ENCODE data around the gene FAM114A1. TPM values are rescaled to one million over a fixed set of nuclear protein-coding genes. Genes with fewer than 3 reads are reported as not detected.
"Not testable (repeated sequence)": the region's sequence is repeated elsewhere in the genome, so short reads cannot be mapped to it uniquely, and the experiment has no call there.

The FAM114A1 gene
- total RNA-seq, 6 experiments from 2014 or later, result 55.3 to 88.9 (median 69.4) TPM

- no peaks in the 10 kb centered on the region for H3K9me3 ChIP-seq
- DNase-seq, result no peak
- intact Hi-C loops (cut with DNase I), result no loop called here
- TF ChIP-seq CTCF (IDR thresholded peaks at IDR 0.05) (no peak), POLR2A (IDR thresholded peaks at IDR 0.05) (no peak)
- 88% methylated on average over 4 of the region's 4 CpGs for WGBS (ENCODE audit: insufficient coverage, low coverage, low lambda C conversion rate, missing lambda C conversion rate)
- H3K27me3 ChIP-seq, result no peaks in the 10 kb centered on the region
- peaks cover 0 to 4% (median under 1%) of the 10 kb centered on the region in 4 donors for H3K4me1 ChIP-seq
- H3K4me3 ChIP-seq, result no peak overlapping the region
- ATAC-seq, result peak in 1 of 4 donors; percentile 20
- peaks cover 5 to 81% (median 40%) of the 10 kb centered on the region in 4 donors for H3K36me3 ChIP-seq
- no peak overlapping the region for H3K27ac ChIP-seq
These were observed 43.7 kb downstream of the FAM114A1 start for GRCh38 chr4:38911257-38911656.

- Histone ChIP-seq H3K4me3 (no peak overlapping the region), H3K9me3 (no peaks in the 10 kb centered on the region), H3K4me1 (no peaks in the 10 kb centered on the region), H3K36me3 (peaks cover 9 to 76% (median 35%) of the 10 kb centered on the region in 4 donors), H3K27ac (no peak overlapping the region), H3K27me3 (no peaks in the 10 kb centered on the region)
- intact Hi-C loops (cut with DNase I), result no loop called here
- DNase-seq, result no peak
- ATAC-seq, result no peak
- TF ChIP-seq CTCF (IDR thresholded peaks at IDR 0.05) (no peak), POLR2A (IDR thresholded peaks at IDR 0.05) (no peak)
- WGBS (ENCODE audit: insufficient coverage, low coverage, low lambda C conversion rate, missing lambda C conversion rate), result 67% methylated on average over 8 of the region's 8 CpGs
These were observed 47.2 kb downstream of the FAM114A1 start for GRCh38 chr4:38914854-38915253.

- H3K27ac ChIP-seq; H3K4me1 ChIP-seq; H3K9me3 ChIP-seq; H3K4me3 ChIP-seq; H3K27me3 ChIP-seq; DNase-seq; intact Hi-C loops (cut with DNase I); ATAC-seq: not testable (repeated sequence)
- peaks cover 9 to 69% (median 32%) of the 10 kb centered on the region in 4 donors for H3K36me3 ChIP-seq
- WGBS (ENCODE audit: insufficient coverage, low coverage, low lambda C conversion rate, missing lambda C conversion rate), result 97% methylated on average over 5 of the region's 5 CpGs
These were observed 48.7 kb downstream of the FAM114A1 start for GRCh38 chr4:38916267-38916666.

- Histone ChIP-seq H3K4me3 (no peak overlapping the region), H3K27me3 (no peaks in the 10 kb centered on the region), H3K4me1 (no peaks in the 10 kb centered on the region), H3K36me3 (peaks cover 9 to 74% (median 38%) of the 10 kb centered on the region in 4 donors), H3K27ac (no peak overlapping the region), H3K9me3 (no peaks in the 10 kb centered on the region)
- no peak for DNase-seq
- WGBS (ENCODE audit: insufficient coverage, low coverage, low lambda C conversion rate, missing lambda C conversion rate), result 94% methylated on average over 8 of the region's 8 CpGs
- intact Hi-C loops (cut with DNase I), result no loop called here
- TF ChIP-seq CTCF (IDR thresholded peaks at IDR 0.05), result no peak
- ATAC-seq, result no peak
These were observed 49.9 kb downstream of the FAM114A1 start for GRCh38 chr4:38917481-38918025.

- H3K4me3 ChIP-seq, result no peak overlapping the region
- intact Hi-C loops (cut with DNase I), result no loop called here
- no peaks in the 10 kb centered on the region for H3K4me1 ChIP-seq
- WGBS (ENCODE audit: insufficient coverage, low coverage, low lambda C conversion rate, missing lambda C conversion rate), result 100% methylated on average over 3 of the region's 3 CpGs
- ATAC-seq (no peak), DNase-seq (no peak)
- no peak for TF ChIP-seq POLR2A (IDR thresholded peaks at IDR 0.05)
- no peak for TF ChIP-seq CTCF (IDR thresholded peaks at IDR 0.05)
- H3K36me3 ChIP-seq, result peaks cover 9 to 77% (median 35%) of the 10 kb centered on the region in 4 donors
- H3K27me3 ChIP-seq, result no peaks in the 10 kb centered on the region
- no peak overlapping the region for H3K27ac ChIP-seq
- no peaks in the 10 kb centered on the region for H3K9me3 ChIP-seq
These were observed 51.9 kb downstream of the FAM114A1 start for GRCh38 chr4:38919494-38919893.

All from right lobe of liver (tissue), 6 donors.